ENCODE measurements around the gene NAP1L4. TPM values are rescaled to one million over a fixed set of nuclear protein-coding genes. Genes with fewer than 3 reads are reported as not detected.
"Not testable (repeated sequence)": the region's sequence is repeated elsewhere in the genome, so short reads cannot be mapped to it uniquely, and the experiment has no call there.

NAP1L4 gene
- total RNA-seq, 2 experiments from 2014 or later = 240 to 245 TPM

DNA sequence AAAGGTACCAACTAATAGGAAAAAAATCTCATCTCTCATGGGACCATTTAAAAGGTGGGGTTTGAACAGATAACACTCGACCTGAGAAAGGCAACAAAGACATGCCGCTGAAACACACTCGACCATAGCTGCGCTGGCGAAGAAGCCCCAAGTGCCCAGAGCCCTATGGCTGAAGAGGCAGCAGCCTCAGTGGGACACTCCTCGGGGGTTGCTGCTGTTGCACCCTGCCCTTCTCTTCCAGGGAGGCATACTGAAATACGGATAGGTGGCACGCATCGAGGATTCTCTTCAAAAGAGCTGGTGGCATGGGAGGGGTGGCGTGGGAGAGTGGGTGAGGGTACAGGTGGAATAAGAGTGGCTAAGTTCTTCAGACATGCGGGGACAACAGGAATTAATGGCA, 44.4 kb downstream of the NAP1L4 start:
- no peak overlapping the region for H3K27ac Mint-ChIP-seq
- no peak for DNase-seq
- H3K36me3 Mint-ChIP-seq (ENCODE audit: low read depth) = peaks cover 42% of the 10 kb centered on the region
- no peaks in the 10 kb centered on the region for H3K27me3 Mint-ChIP-seq (ENCODE audit: low read depth)
- H3K4me1 Mint-ChIP-seq (ENCODE audit: low read depth) = peaks cover 60% of the 10 kb centered on the region
- no peak overlapping the region for H3K4me3 Mint-ChIP-seq
- CTCF ChIA-PET = interaction anchor here (0.5 to 0.8 kb wide), 2 partner anchors 16 to 144 kb away, joined by 3 read pairs; no protein-coding TSS in a partner anchor
- intact Hi-C loops (cut with micrococcal nuclease) = no loop called here
- H3K9me3 Mint-ChIP-seq = no peaks in the 10 kb centered on the region

- CTCF ChIA-PET = interaction anchor here (0.8 to 1.1 kb wide), 3 partner anchors 12 to 16 kb away, joined by 3 to 5 read pairs (median 5); no protein-coding TSS in a partner anchor
- peak overlapping the region; percentile 56 for H3K27ac Mint-ChIP-seq
- H3K36me3 Mint-ChIP-seq (ENCODE audit: low read depth) = peaks cover 29% of the 10 kb centered on the region
- intact Hi-C loops (cut with micrococcal nuclease) = loop anchor here (1.0 kb wide), 1 partner anchor 44 kb away; no protein-coding TSS in a partner anchor
- no peaks in the 10 kb centered on the region for H3K27me3 Mint-ChIP-seq (ENCODE audit: low read depth)
- DNase-seq = no peak
- H3K9me3 Mint-ChIP-seq = no peaks in the 10 kb centered on the region
- no peak overlapping the region for H3K4me3 Mint-ChIP-seq
- peaks cover 50% of the 10 kb centered on the region for H3K4me1 Mint-ChIP-seq (ENCODE audit: low read depth)
These were observed 46.3 kb downstream of the NAP1L4 start for GRCh38 chr11:2945757-2946287.

DNA sequence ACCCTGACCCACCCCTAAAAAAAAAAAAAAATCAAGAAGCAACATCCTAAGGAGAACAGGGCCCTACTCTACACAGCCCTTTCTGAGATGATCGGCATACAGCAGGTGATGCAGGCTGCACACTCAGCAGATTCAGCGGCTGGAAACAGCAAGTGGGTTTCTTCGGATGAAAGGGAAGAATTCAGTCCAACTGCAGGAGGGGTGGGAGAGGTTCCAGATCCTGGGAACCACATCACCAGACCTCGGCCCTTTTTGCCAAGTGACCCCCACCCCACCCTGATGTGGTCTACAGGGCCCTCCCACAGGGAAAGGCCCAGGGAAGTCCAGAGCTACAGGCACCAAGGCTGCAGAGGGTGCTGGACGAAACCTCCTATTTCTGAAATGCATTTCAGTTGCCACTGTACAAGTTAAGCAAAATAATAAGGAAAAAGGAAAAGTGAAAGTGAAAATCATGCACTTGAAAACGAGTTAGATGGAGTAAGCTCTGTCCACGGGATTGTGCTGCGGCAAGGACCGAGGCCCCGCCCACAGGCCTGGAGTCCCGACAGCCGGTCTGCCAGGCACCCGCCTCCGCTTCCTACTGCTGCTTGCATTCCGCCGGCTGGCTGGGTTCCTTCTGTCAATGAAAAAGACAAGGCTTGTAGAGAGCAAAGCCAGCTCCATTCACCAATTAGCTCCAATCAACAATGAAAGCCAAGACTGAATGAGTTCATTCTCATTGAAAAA, 46.9 kb downstream of the NAP1L4 start:
- Mint-ChIP-seq H3K4me1 (ENCODE audit: low read depth) (peaks cover 50% of the 10 kb centered on the region), H3K9me3 (no peaks in the 10 kb centered on the region), H3K27me3 (ENCODE audit: low read depth) (no peaks in the 10 kb centered on the region), H3K27ac (peak overlapping the region; percentile 59), H3K36me3 (ENCODE audit: low read depth) (peaks cover 27% of the 10 kb centered on the region), H3K4me3 (no peak overlapping the region)
- peak; percentile 77 for DNase-seq
- CTCF ChIA-PET = interaction anchor here (0.8 to 1.1 kb wide), 3 partner anchors 11 to 15 kb away, joined by 3 to 5 read pairs (median 5); no protein-coding TSS in a partner anchor
- intact Hi-C loops (cut with micrococcal nuclease) = loop anchor here (1.0 kb wide), 1 partner anchor 45 kb away; no protein-coding TSS in a partner anchor

GRCh38 chr11:2944530-2944929, 47.6 kb downstream of the NAP1L4 start:
- no peak for DNase-seq
- Mint-ChIP-seq H3K4me3 (no peak overlapping the region), H3K36me3 (ENCODE audit: low read depth) (peaks cover 25% of the 10 kb centered on the region), H3K27ac (peak overlapping the region; percentile 59), H3K4me1 (ENCODE audit: low read depth) (peaks cover 50% of the 10 kb centered on the region), H3K9me3 (peaks cover 3% of the 10 kb centered on the region), H3K27me3 (ENCODE audit: low read depth) (no peaks in the 10 kb centered on the region)
- intact Hi-C loops (cut with micrococcal nuclease) = no loop called here
- CTCF ChIA-PET = no interaction called here

DNA sequence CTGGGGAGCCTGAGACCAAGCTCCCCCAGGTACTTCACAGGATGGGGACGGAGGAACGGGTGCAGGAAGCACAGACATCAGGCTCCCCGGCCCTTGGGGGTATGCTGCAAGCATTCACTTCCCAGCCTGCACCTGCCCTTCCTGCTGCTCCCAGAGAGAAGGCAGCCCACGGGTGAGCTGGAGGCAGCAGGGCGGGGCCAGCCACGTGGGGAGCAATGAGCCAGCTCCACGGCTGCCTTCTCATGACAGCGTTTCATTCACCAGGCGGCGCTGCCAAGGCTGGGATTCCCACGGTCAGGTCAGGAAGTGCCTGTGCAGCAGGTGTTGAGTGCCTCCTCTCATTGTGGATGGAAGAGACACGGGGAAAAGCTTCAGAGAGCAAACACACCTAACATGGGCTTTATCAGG, 48.4 kb downstream of the NAP1L4 start:
- CTCF ChIA-PET = interaction anchor here (0.6 to 1.6 kb wide), 2 partner anchors 10 to 229 kb away, joined by 4 to 5 read pairs; no protein-coding TSS in a partner anchor
- H3K4me1 Mint-ChIP-seq (ENCODE audit: low read depth) = peaks cover 44% of the 10 kb centered on the region
- no peak overlapping the region for H3K4me3 Mint-ChIP-seq
- H3K27me3 Mint-ChIP-seq (ENCODE audit: low read depth) = no peaks in the 10 kb centered on the region
- no peak overlapping the region for H3K27ac Mint-ChIP-seq
- DNase-seq = peak; percentile 64
- intact Hi-C loops (cut with micrococcal nuclease) = no loop called here
- peaks cover 25% of the 10 kb centered on the region for H3K36me3 Mint-ChIP-seq (ENCODE audit: low read depth)
- H3K9me3 Mint-ChIP-seq = peaks cover 10% of the 10 kb centered on the region

- H3K4me1 Mint-ChIP-seq (ENCODE audit: low read depth) = peaks cover 43% of the 10 kb centered on the region
- CTCF ChIA-PET = interaction anchor here (0.6 to 1.6 kb wide), 2 partner anchors 9 to 230 kb away, joined by 4 to 5 read pairs; no protein-coding TSS in a partner anchor
- H3K9me3 Mint-ChIP-seq = peaks cover 17% of the 10 kb centered on the region
- H3K36me3 Mint-ChIP-seq (ENCODE audit: low read depth) = peaks cover 27% of the 10 kb centered on the region
- intact Hi-C loops (cut with micrococcal nuclease) = no loop called here
- no peak overlapping the region for H3K4me3 Mint-ChIP-seq
- DNase-seq = no peak
- peak overlapping the region; percentile 5 for H3K27ac Mint-ChIP-seq
- H3K27me3 Mint-ChIP-seq (ENCODE audit: low read depth) = no peaks in the 10 kb centered on the region
These were observed 49.0 kb downstream of the NAP1L4 start for GRCh38 chr11:2942872-2943710.

GRCh38 chr11:2942447-2942846, 49.7 kb downstream of the NAP1L4 start:
- Mint-ChIP-seq H3K4me1 (ENCODE audit: low read depth) (peaks cover 37% of the 10 kb centered on the region), H3K27ac (peak overlapping the region; percentile 53), H3K9me3 (peaks cover 23% of the 10 kb centered on the region), H3K36me3 (ENCODE audit: low read depth) (peaks cover 29% of the 10 kb centered on the region), H3K27me3 (ENCODE audit: low read depth) (no peaks in the 10 kb centered on the region), H3K4me3 (no peak overlapping the region)
- CTCF ChIA-PET = interaction anchor here (1.6 kb wide), 1 partner anchor 9 kb away, joined by 4 read pairs; no protein-coding TSS in a partner anchor
- intact Hi-C loops (cut with micrococcal nuclease) = no loop called here
- DNase-seq = no peak

DNA sequence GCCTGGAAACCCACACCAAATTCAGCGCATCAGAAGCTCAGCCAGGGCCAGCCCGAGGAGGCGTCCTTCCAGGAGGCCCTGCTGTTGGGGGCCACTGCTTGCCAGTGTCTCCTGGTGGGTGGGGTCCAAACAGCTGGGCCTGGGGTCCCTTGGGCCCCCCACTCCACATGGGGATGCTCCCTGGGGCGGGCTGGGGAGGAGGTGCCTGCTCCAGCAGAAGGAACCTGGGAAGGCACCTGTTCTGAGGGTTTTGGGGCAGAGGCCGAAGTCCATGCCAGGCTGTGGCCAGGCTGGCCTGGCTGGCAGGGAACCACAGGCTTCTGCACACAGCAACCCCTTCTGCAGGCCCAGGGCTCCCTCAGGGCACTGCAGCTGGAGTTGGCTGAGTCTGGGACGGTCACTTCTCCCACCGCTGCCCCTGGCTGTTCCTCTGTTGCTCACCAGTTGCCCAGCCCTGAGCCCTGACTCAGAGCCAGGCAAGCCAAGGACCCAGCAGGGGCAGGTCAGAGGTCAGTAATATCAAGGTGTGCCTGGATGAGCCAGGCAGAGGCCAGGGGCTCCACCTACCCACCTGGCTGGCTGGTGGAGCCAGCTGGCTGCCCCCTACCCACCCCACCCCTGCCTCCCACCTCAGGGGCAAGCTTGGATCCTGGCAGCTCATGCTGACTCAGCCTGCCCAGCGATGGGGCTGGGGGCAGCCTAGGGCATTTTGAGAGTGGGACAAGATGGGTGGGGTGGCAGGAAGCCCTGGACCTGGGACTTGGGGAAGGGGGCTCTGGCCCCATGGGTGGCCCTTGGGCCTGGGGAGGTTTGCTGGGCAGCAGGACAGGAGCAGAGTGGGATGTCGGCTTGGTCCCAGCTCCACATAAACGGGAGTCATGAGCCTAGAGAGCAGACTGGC, 51.0 kb downstream of the NAP1L4 start:
- H3K27ac Mint-ChIP-seq = no peak overlapping the region
- H3K9me3 Mint-ChIP-seq = peaks cover 24% of the 10 kb centered on the region
- peaks cover 28% of the 10 kb centered on the region for H3K36me3 Mint-ChIP-seq (ENCODE audit: low read depth)
- intact Hi-C loops (cut with micrococcal nuclease) = no loop called here
- peaks cover 24% of the 10 kb centered on the region for H3K4me1 Mint-ChIP-seq (ENCODE audit: low read depth)
- H3K27me3 Mint-ChIP-seq (ENCODE audit: low read depth) = no peaks in the 10 kb centered on the region
- DNase-seq = no peak
- no peak overlapping the region for H3K4me3 Mint-ChIP-seq
- CTCF ChIA-PET = interaction anchor here (0.6 to 1.0 kb wide), 2 partner anchors 11 to 34 kb away, joined by 3 read pairs; no protein-coding TSS in a partner anchor

GRCh38 chr11:2940147-2940920, 51.8 kb downstream of the NAP1L4 start:
- Mint-ChIP-seq H3K4me1 (ENCODE audit: low read depth) (peaks cover 16% of the 10 kb centered on the region), H3K4me3 (no peak overlapping the region), H3K36me3 (ENCODE audit: low read depth) (peaks cover 24% of the 10 kb centered on the region), H3K27me3 (ENCODE audit: low read depth) (no peaks in the 10 kb centered on the region), H3K27ac (no peak overlapping the region), H3K9me3 (peaks cover 24% of the 10 kb centered on the region)
- CTCF ChIA-PET = interaction anchor here (1.0 kb wide), 1 partner anchor 10 kb away, joined by 3 read pairs; no protein-coding TSS in a partner anchor
- peak; percentile 61 for DNase-seq
- intact Hi-C loops (cut with micrococcal nuclease) = no loop called here

- CTCF ChIA-PET = interaction anchor here (0.7 kb wide), 1 partner anchor 749 kb away, joined by 3 read pairs; no protein-coding TSS in a partner anchor
- H3K27ac Mint-ChIP-seq; H3K27me3 Mint-ChIP-seq (ENCODE audit: low read depth); H3K4me1 Mint-ChIP-seq (ENCODE audit: low read depth); intact Hi-C loops (cut with micrococcal nuclease); H3K4me3 Mint-ChIP-seq; DNase-seq: not testable (repeated sequence)
- Mint-ChIP-seq H3K36me3 (ENCODE audit: low read depth) (peaks cover 17% of the 10 kb centered on the region), H3K9me3 (peaks cover 24% of the 10 kb centered on the region)
These were observed 53.4 kb downstream of the NAP1L4 start for GRCh38 chr11:2938458-2939418.
